T-cell (primary cell): Measurements from ENCODE around the gene TMEM179B. TPM values are rescaled to one million over a fixed set of nuclear protein-coding genes. Genes with fewer than 3 reads are reported as not detected.

Experiments
- total RNA-seq, 35 experiments: library from RNA in 6 of 35; stranded (reverse) in 6 of 35; fragments of 120-200 nt in 1 of 35; gene quantifications; one replicate each; pipeline versions ENCODE4 v1.2.1 to v1.2.4 and lab custom pipeline; 2013 to 2026

Gene TMEM179B
- total RNA-seq, 5 donors from 2014 or later (not counting 1 experiment from before 2014, with no cell fraction given): 27.7 to 53.3 (median 46.5) TPM

Other genes starting within 250 kb of the TMEM179B start
- 100 to 1,000 TPM; 267 to 636 (median 395) TPM for gene AHNAK, start 240.6 kb upstream of the TMEM179B start, total RNA-seq
- gene EEF1G, start 213.5 kb upstream of the TMEM179B start, total RNA-seq: 1,000 to 10,000 TPM; 1,908 to 2,187 (median 2,119) TPM
- gene TUT1, start 195.9 kb upstream of the TMEM179B start, total RNA-seq: 10 to 100 TPM; 35.2 to 56.0 (median 42.9) TPM
- gene MTA2, start 185.5 kb upstream of the TMEM179B start, total RNA-seq: 100 to 1,000 TPM; 151 to 185 (median 184) TPM
- gene EML3, start 174.6 kb upstream of the TMEM179B start, total RNA-seq: 100 to 1,000 TPM; 160 to 372 (median 328) TPM
- gene ROM1, start 174.1 kb upstream of the TMEM179B start, total RNA-seq: 1 to 10 TPM; 1.6 to 4.5 (median 3.5) TPM
- 10 to 100 TPM; 59.0 to 94.5 (median 90.5) TPM for gene B3GAT3, start 165.4 kb upstream of the TMEM179B start, total RNA-seq
- 100 to 1,000 TPM; 216 to 278 (median 257) TPM for gene GANAB, start 140.8 kb upstream of the TMEM179B start, total RNA-seq
- gene INTS5, start 134.1 kb upstream of the TMEM179B start, total RNA-seq: 10 to 100 TPM; 14.4 to 39.0 (median 34.8) TPM
- gene C11orf98, start 122.2 kb upstream of the TMEM179B start, total RNA-seq: 10 to 100 TPM; 28.3 to 62.6 (median 54.8) TPM
- 10 to 100 TPM; 14.8 to 35.6 (median 27.4) TPM for gene CSKMT, start 122.1 kb upstream of the TMEM179B start, total RNA-seq
- gene UQCC3, start 115.7 kb upstream of the TMEM179B start, total RNA-seq: 1 to 10 TPM; 2.7 to 9.3 (median 8.1) TPM
- 10 to 100 TPM; 15.5 to 24.7 (median 20.7) TPM for gene LBHD1, start 115.1 kb upstream of the TMEM179B start, total RNA-seq
- 100 to 1,000 TPM; 180 to 199 (median 196) TPM for gene UBXN1, start 108.3 kb upstream of the TMEM179B start, total RNA-seq
- under 1 TPM in 4 of 5 donors, not detected in 1; 0.14 to 0.29 (median 0.19) TPM for gene LRRN4CL, start 97.9 kb upstream of the TMEM179B start, total RNA-seq
- gene BSCL2, start 80.0 kb upstream of the TMEM179B start, total RNA-seq: 10 to 100 TPM; 21.9 to 43.7 (median 37.3) TPM
- gene GNG3, start 79.7 kb upstream of the TMEM179B start, total RNA-seq: not detected
- 10 to 100 TPM; 45.8 to 67.8 (median 62.7) TPM for gene HNRNPUL2, start 59.9 kb upstream of the TMEM179B start, total RNA-seq
- gene TTC9C, start 58.9 kb upstream of the TMEM179B start, total RNA-seq: 10 to 100 TPM; 15.4 to 54.5 (median 44.6) TPM
- gene ZBTB3, start 33.2 kb upstream of the TMEM179B start, total RNA-seq: 10 to 100 TPM in 3 of 5 donors, 1 to 10 TPM in 2; 5.9 to 24.6 (median 22.9) TPM
- 10 to 100 TPM; 65.6 to 84.8 (median 76.1) TPM for gene POLR2G, start 25.8 kb upstream of the TMEM179B start, total RNA-seq
- gene TAF6L, start 16.0 kb upstream of the TMEM179B start, total RNA-seq: 10 to 100 TPM; 15.1 to 29.5 (median 29.0) TPM
- 10 to 100 TPM; 11.2 to 27.6 (median 23.0) TPM for gene TMEM223, start 4.6 kb downstream of the TMEM179B start, total RNA-seq
- 100 to 1,000 TPM; 160 to 321 (median 169) TPM for gene NXF1, start 18.0 kb downstream of the TMEM179B start, total RNA-seq
- 100 to 1,000 TPM in 2 of 5 donors, 10 to 100 TPM in 3; 49.3 to 132 (median 58.0) TPM for gene STX5, start 44.6 kb downstream of the TMEM179B start, total RNA-seq
- gene TEX54, start 45.4 kb downstream of the TMEM179B start, total RNA-seq: not detected
- 100 to 1,000 TPM in 4 of 5 donors, 10 to 100 TPM in 1; 91.3 to 239 (median 103) TPM for gene WDR74, start 52.2 kb downstream of the TMEM179B start, total RNA-seq
- 100 to 1,000 TPM; 178 to 248 (median 237) TPM for gene SLC3A2, start 93.5 kb downstream of the TMEM179B start, total RNA-seq
- gene CHRM1, start 134.0 kb downstream of the TMEM179B start, total RNA-seq: not detected
- gene SLC22A6, start 197.6 kb downstream of the TMEM179B start, total RNA-seq: not detected
- not detected for gene SLC22A8, start 228.4 kb downstream of the TMEM179B start, total RNA-seq